IMR-90 (cell line): ENCODE results near the gene CIROP. TPM values are rescaled to one million over a fixed set of nuclear protein-coding genes. Genes with fewer than 3 reads are reported as not detected.

Experiments used
- ATAC-seq: fragments of 200-7000 bp; cut with Tn5 transposase; 2 replicates; pipeline ENCODE4 v1.9.1; 2020; ENCODE audit warnings: low read depth, mild to moderate bottlenecking, moderate library complexity
- BruUV-seq: library from RNA; stranded (reverse); fragments of 400-500 nt; replicated peaks from 2 replicates; lab custom pipeline; 2021; lab: Mats Ljungman, UMichigan
- CTCF ChIA-PET: fragments of 300-600 bp; formaldehyde crosslinking; extraction: SDS; loops from one replicate; lab custom pipeline; 2021; ENCODE audit warnings: antibody characterized with exemption; lab: Yijun Ruan, JAX
- POLR2A ChIA-PET: fragments of 300-600 bp; sonication (Branson Sonifier 250); formaldehyde crosslinking; loops from one replicate; lab custom pipeline; 2022; ENCODE audit warnings: antibody characterized with exemption; ENCODE audit not compliant: unreplicated experiment; lab: Charles Lee
- DNase-seq: peaks from one replicate; pipeline ENCODE4 v3.0.0; 2013
- H2AFZ ChIP-seq: replicated peaks from 2 replicates; pipeline ENCODE3; 2013; ENCODE audit warnings: low read length, mild to moderate bottlenecking; ENCODE audit not compliant: poor library complexity
- H2AK5ac ChIP-seq: 2 replicates; pipeline ENCODE4 v1.6.1; 2013; ENCODE audit warnings: low read depth, low read length, inconsistent platforms
- H2AK9ac ChIP-seq: replicated peaks from 2 replicates; pipeline ENCODE3; 2013; ENCODE audit warnings: mild to moderate bottlenecking, low read depth, low read length, moderate library complexity; ENCODE audit not compliant: poor library complexity
- H2BK120ac ChIP-seq: 2 replicates; pipeline ENCODE4 v1.6.1; 2013; ENCODE audit warnings: low read depth, low read length, inconsistent platforms
- H2BK15ac ChIP-seq: 3 replicates; pipeline ENCODE4 v1.6.1; 2013; ENCODE audit warnings: low read depth, low read length, inconsistent platforms
- H2BK20ac ChIP-seq: 2 replicates; pipeline ENCODE4 v1.6.1; 2013; ENCODE audit warnings: low read depth, mild to moderate bottlenecking, inconsistent platforms, low read length, moderate library complexity
- H2BK5ac ChIP-seq: 2 replicates; pipeline ENCODE4 v1.6.1; 2013; ENCODE audit warnings: mild to moderate bottlenecking, low read depth, low read length, inconsistent platforms; ENCODE audit not compliant: poor library complexity, severe bottlenecking
- H3K14ac ChIP-seq: replicated peaks from 2 replicates; pipeline ENCODE4 v1.6.1; 2013; ENCODE audit warnings: low read depth, low read length, inconsistent platforms
- H3K18ac ChIP-seq: 2 replicates; pipeline ENCODE4 v1.6.1; 2013; ENCODE audit warnings: low read depth, low read length, control low read depth
- H3K23ac ChIP-seq: 2 replicates; pipeline ENCODE4 v1.6.1; 2013; ENCODE audit warnings: low read depth, low read length, inconsistent platforms
- H3K27ac ChIP-seq: 2 replicates; pipeline ENCODE4 v1.5.1; 2013; ENCODE audit warnings: mild to moderate bottlenecking, control low read depth, low read length; ENCODE audit not compliant: insufficient read depth
- H3K27me3 ChIP-seq: 2 replicates; pipeline ENCODE4 v1.6.1; 2013; ENCODE audit warnings: low read length; ENCODE audit not compliant: control insufficient read depth, insufficient read depth
- H3K36me3 ChIP-seq: 2 replicates; pipeline ENCODE4 v1.6.1; 2013; ENCODE audit warnings: low read length, mixed read lengths; ENCODE audit not compliant: control insufficient read depth, insufficient read depth
- H3K4ac ChIP-seq: 2 replicates; pipeline ENCODE4 v1.6.1; 2013; ENCODE audit warnings: low read depth, low read length, inconsistent platforms
- H3K4me1 ChIP-seq: 2 replicates; pipeline ENCODE4 v1.6.1; 2013; ENCODE audit warnings: low read length, mixed read lengths; ENCODE audit not compliant: control insufficient read depth, insufficient read depth
- H3K4me2 ChIP-seq: 2 replicates; pipeline ENCODE4 v1.6.1; 2013; ENCODE audit warnings: low read depth, mild to moderate bottlenecking, control low read depth, low read length, moderate library complexity
- H3K4me3 ChIP-seq: 2 replicates; pipeline ENCODE4 v1.5.1; 2013; ENCODE audit warnings: low read depth, mild to moderate bottlenecking, control low read depth, low read length, moderate library complexity; ENCODE audit not compliant: insufficient read depth
- H3K56ac ChIP-seq: 2 replicates; pipeline ENCODE4 v1.6.1; 2013; ENCODE audit warnings: low read length, inconsistent platforms; ENCODE audit not compliant: insufficient read depth; ENCODE audit errors: extremely low read depth
- H3K79me1 ChIP-seq, 2 experiments: 2 replicates each; pipeline ENCODE4 v1.6.1; 2013; ENCODE audit warnings: low read length in 2 of 2, inconsistent platforms in 1 of 2, low read depth in 1 of 2
- H3K9ac ChIP-seq: 2 replicates; pipeline ENCODE4 v1.6.1; 2013; ENCODE audit warnings: low read depth, low read length, control low read depth
- H3K9me1 ChIP-seq: 2 replicates; pipeline ENCODE4 v1.6.1; 2013; ENCODE audit warnings: low read length, inconsistent platforms; ENCODE audit not compliant: insufficient read depth
- H3K9me3 ChIP-seq: 2 replicates; pipeline ENCODE4 v1.6.1; 2013; ENCODE audit warnings: low read length; ENCODE audit not compliant: control insufficient read depth, insufficient read depth
- H4K20me1 ChIP-seq: 2 replicates; pipeline ENCODE4 v1.6.1; 2013; ENCODE audit warnings: low read length, inconsistent platforms; ENCODE audit not compliant: insufficient read depth
- H4K5ac ChIP-seq: 2 replicates; pipeline ENCODE4 v1.6.1; 2013; ENCODE audit warnings: mild to moderate bottlenecking, low read depth, low read length, control low read depth
- H4K8ac ChIP-seq, 2 experiments: 2 replicates each; pipeline ENCODE4 v1.6.1; 2013; ENCODE audit warnings: low read depth in 2 of 2, low read length in 2 of 2, control low read depth in 1 of 2, inconsistent platforms in 1 of 2
- H4K91ac ChIP-seq: 2 replicates; pipeline ENCODE4 v1.6.1; 2013; ENCODE audit warnings: low read depth, low read length, inconsistent platforms; ENCODE audit not compliant: insufficient read depth
- CEBPB ChIP-seq: IDR thresholded peaks from 2 replicates; pipeline ENCODE4 v1.6.1; 2012; ENCODE audit warnings: low read depth, low read length, improper control_type of control experiment
- CHD1 ChIP-seq: IDR thresholded peaks from 2 replicates; pipeline ENCODE4 v1.6.1; 2012; ENCODE audit warnings: low read depth, low read length, improper control_type of control experiment
- CTCF ChIP-seq: conservative IDR thresholded peaks from 2 replicates; pipeline ENCODE4 v1.5.1; 2012; ENCODE audit warnings: mild to moderate bottlenecking, low read depth, low read length, improper control_type of control experiment
- ELK1 ChIP-seq: fragments of 150-350 bp; IDR thresholded peaks from 2 replicates; pipeline ENCODE4 v1.6.1; 2016; ENCODE audit warnings: low read depth, mild to moderate bottlenecking, low read length, moderate library complexity, borderline replicate concordance
- FOS ChIP-seq: fragments of 150-350 bp; IDR thresholded peaks from 2 replicates; pipeline ENCODE4 v1.6.1; 2016; ENCODE audit warnings: low read depth, low read length
- MAFK ChIP-seq: IDR thresholded peaks from 2 replicates; pipeline ENCODE4 v1.6.1; 2012; ENCODE audit warnings: low read depth, low read length, improper control_type of control experiment
- MAZ ChIP-seq: IDR thresholded peaks from 2 replicates; pipeline ENCODE4 v1.6.1; 2012; ENCODE audit warnings: low read depth, mild to moderate bottlenecking, low read length, improper control_type of control experiment, moderate library complexity, borderline replicate concordance
- MXI1 ChIP-seq: IDR thresholded peaks from 2 replicates; pipeline ENCODE4 v1.6.1; 2012; ENCODE audit warnings: low read depth, mild to moderate bottlenecking, low read length, moderate library complexity, borderline replicate concordance
- NFE2L2 ChIP-seq: fragments of 150-350 bp; IDR thresholded peaks from 2 replicates; pipeline ENCODE4 v1.6.1; 2016; ENCODE audit warnings: low read depth, mild to moderate bottlenecking, low read length
- RAD21 ChIP-seq: IDR thresholded peaks from 2 replicates; pipeline ENCODE4 v1.6.1; 2012; ENCODE audit warnings: low read length, improper control_type of control experiment
- RCOR1 ChIP-seq: IDR thresholded peaks from 2 replicates; pipeline ENCODE4 v1.6.1; 2012; ENCODE audit warnings: mild to moderate bottlenecking, low read length, improper control_type of control experiment; ENCODE audit not compliant: insufficient replicate concordance
- RFX5 ChIP-seq: IDR thresholded peaks from 2 replicates; pipeline ENCODE4 v1.8.0; 2012; ENCODE audit warnings: low read depth, mild to moderate bottlenecking, low read length, moderate library complexity
- SMC3 ChIP-seq: fragments of 150-350 bp; IDR thresholded peaks from 2 replicates; pipeline ENCODE4 v1.6.1; 2016; ENCODE audit warnings: low read depth, mild to moderate bottlenecking, antibody characterized with exemption, low read length, moderate library complexity
- USF2 ChIP-seq: fragments of 150-350 bp; IDR thresholded peaks from 2 replicates; pipeline ENCODE4 v1.6.1; 2017; ENCODE audit warnings: mild to moderate bottlenecking, antibody characterized with exemption, low read length, low read depth
- WGBS, 2 experiments: methylation state at CpG; one replicate each; pipeline versions ENCODE4 v1.1.5 to v1.1.7; 2013; ENCODE audit warnings: missing lambda C conversion rate in 2 of 2; ENCODE audit not compliant: insufficient read length in 1 of 2; ENCODE audit errors: extremely low coverage in 2 of 2; 5-methylcytosine and 5-hydroxymethylcytosine counted together
- dilution Hi-C: fragments of 300-500 bp; cut with HindIII; formaldehyde crosslinking; loops from one replicate; pipeline ENCODE4 v1.14.3; 2018; ENCODE audit warnings: low sequenced_read_pairs; ENCODE audit not compliant: unreplicated experiment
- in situ Hi-C: fragments of 300-500 bp; cut with MboI; formaldehyde crosslinking; loops from 3 replicates; pipeline ENCODE4 v1.14.3; 2019; ENCODE audit warnings: low sequenced_read_pairs, inconsistent platforms, mixed read lengths
- intact Hi-C: fragments of 100-400 bp; cut with micrococcal nuclease; formaldehyde crosslinking; loops from 2 replicates; pipeline ENCODE4 v1.10.0; 2022
- polyA plus RNA-seq, 3 experiments: library from polyadenylated mRNA; depleted of rRNA; stranded (reverse); fragments of >200 nt; gene quantifications; 2 replicates each; pipeline ENCODE4 v1.2.3, GENCODE V29; 2012; ENCODE audit warnings: low replicate concordance in 1 of 3
- total RNA-seq: library from RNA; depleted of rRNA; stranded (reverse); fragments of >200 nt; gene quantifications from 2 replicates; pipeline ENCODE4 v1.2.3, GENCODE V29; 2012

The CIROP gene
- total and polyA plus RNA-seq, 2 of the 4 experiments (the other 2 are of a cell fraction): 0.31 to 0.36 TPM

- ChIA-PET CTCF (interaction anchor here (0.6 to 2.7 kb wide), 11 partner anchors 9 to 179 kb away, joined by 3 to 76 read pairs (median 9); partner anchors contain the start of gene SLC7A8), POLR2A (no interaction called here)
- Histone ChIP-seq H3K14ac (no peak overlapping the region), H3K27me3 (no peaks in the 10 kb centered on the region; the same call in 1 of the 2 replicates), H2BK15ac (no peak overlapping the region), H2AK9ac (no peak overlapping the region), H3K56ac (no peak overlapping the region), H3K36me3 (no peaks in the 10 kb centered on the region), H3K4me1 (0 out of 2 replicates have a peak, but pooled peaks cover 3% of the 10 kb centered on the region), H3K4me2 (no peak overlapping the region), H4K20me1 (no peaks in the 10 kb centered on the region), H2BK20ac (no peak overlapping the region), H4K8ac (peak overlapping the region in 1 of 2 experiments; percentile 74; a peak in 3 of 4 replicates), H3K27ac (no peak overlapping the region), H3K18ac (no peak overlapping the region), H2BK5ac (no peak overlapping the region), H3K9me1 (peaks cover 2% of the 10 kb centered on the region; the same call in 1 of the 2 replicates), H4K5ac (no peak overlapping the region), H3K4me3 (no peak overlapping the region), H3K9ac (no peak overlapping the region), H3K79me1 (no peaks in the 10 kb centered on the region), H3K23ac (no peak overlapping the region), H3K4ac (no peak overlapping the region), H3K9me3 (no peaks in the 10 kb centered on the region), H2AFZ (peak overlapping the region; percentile 87), H2AK5ac (peak overlapping the region; percentile 30; the same call in 1 of the 2 replicates), H2BK120ac (no peak overlapping the region), H4K91ac (no peak overlapping the region)
- dilution Hi-C loops (no loop called here), intact Hi-C loops (loop anchor here (2.0 kb wide), 2 partner anchors 33 to 179 kb away; no protein-coding TSS in a partner anchor), in situ Hi-C loops (no loop called here)
- BruUV-seq: no TSS peak
- no peak for TF ChIP-seq CTCF
- no peak for TF ChIP-seq USF2
- no peak for TF ChIP-seq MAZ
- no peak for TF ChIP-seq RCOR1
- no peak for TF ChIP-seq RFX5
- no peak for TF ChIP-seq MAFK
- no peak for TF ChIP-seq NFE2L2
- no peak for TF ChIP-seq ELK1
- TF ChIP-seq CEBPB: no peak
- no peak for TF ChIP-seq CHD1
- no peak for TF ChIP-seq SMC3
- no peak for TF ChIP-seq MXI1
- TF ChIP-seq RAD21: no peak
- TF ChIP-seq FOS: no peak
- 25% methylated on average over 4 of the region's 6 CpGs; no CpG with 5 or more reads in 1 of the 2 experiments for WGBS, 2 experiments
- peak; percentile 57 for DNase-seq
- peak; percentile 48 for ATAC-seq
These were observed 16.6 kb upstream of the CIROP start for GRCh38 chr14:23121361-23121771.
